IMR-90 (cell line): ENCODE data around the gene MMAB. TPM values are rescaled to one million over a fixed set of nuclear protein-coding genes. Genes with fewer than 3 reads are reported as not detected.
A peak's percentile ranks its signal among the peaks of the same experiment; 100 is the strongest.

Experiments
- ATAC-seq: fragments of 200-7000 bp; cut with Tn5 transposase; 2 replicates; pipeline ENCODE4 v1.9.1; 2020; ENCODE audit warnings: low read depth, mild to moderate bottlenecking, moderate library complexity
- BruUV-seq: library from RNA; stranded (reverse); fragments of 400-500 nt; replicated peaks from 2 replicates; lab custom pipeline; 2021; lab: Mats Ljungman, UMichigan
- CTCF ChIA-PET: fragments of 300-600 bp; formaldehyde crosslinking; extraction: SDS; loops from one replicate; lab custom pipeline; 2021; ENCODE audit warnings: antibody characterized with exemption; lab: Yijun Ruan, JAX
- POLR2A ChIA-PET: fragments of 300-600 bp; sonication (Branson Sonifier 250); formaldehyde crosslinking; loops from one replicate; lab custom pipeline; 2022; ENCODE audit warnings: antibody characterized with exemption; ENCODE audit not compliant: unreplicated experiment; lab: Charles Lee
- DNase-seq: peaks from one replicate; pipeline ENCODE4 v3.0.0; 2013
- H2AFZ ChIP-seq: replicated peaks from 2 replicates; pipeline ENCODE3; 2013; ENCODE audit warnings: low read length, mild to moderate bottlenecking; ENCODE audit not compliant: poor library complexity
- H2AK5ac ChIP-seq: 2 replicates; pipeline ENCODE4 v1.6.1; 2013; ENCODE audit warnings: low read depth, low read length, inconsistent platforms
- H2AK9ac ChIP-seq: replicated peaks from 2 replicates; pipeline ENCODE3; 2013; ENCODE audit warnings: mild to moderate bottlenecking, low read depth, low read length, moderate library complexity; ENCODE audit not compliant: poor library complexity
- H2BK120ac ChIP-seq: 2 replicates; pipeline ENCODE4 v1.6.1; 2013; ENCODE audit warnings: low read depth, low read length, inconsistent platforms
- H2BK15ac ChIP-seq: 3 replicates; pipeline ENCODE4 v1.6.1; 2013; ENCODE audit warnings: low read depth, low read length, inconsistent platforms
- H2BK20ac ChIP-seq: 2 replicates; pipeline ENCODE4 v1.6.1; 2013; ENCODE audit warnings: low read depth, mild to moderate bottlenecking, inconsistent platforms, low read length, moderate library complexity
- H2BK5ac ChIP-seq: 2 replicates; pipeline ENCODE4 v1.6.1; 2013; ENCODE audit warnings: mild to moderate bottlenecking, low read depth, low read length, inconsistent platforms; ENCODE audit not compliant: poor library complexity, severe bottlenecking
- H3K14ac ChIP-seq: replicated peaks from 2 replicates; pipeline ENCODE4 v1.6.1; 2013; ENCODE audit warnings: low read depth, low read length, inconsistent platforms
- H3K18ac ChIP-seq: 2 replicates; pipeline ENCODE4 v1.6.1; 2013; ENCODE audit warnings: low read depth, low read length, control low read depth
- H3K23ac ChIP-seq: 2 replicates; pipeline ENCODE4 v1.6.1; 2013; ENCODE audit warnings: low read depth, low read length, inconsistent platforms
- H3K27ac ChIP-seq: 2 replicates; pipeline ENCODE4 v1.5.1; 2013; ENCODE audit warnings: mild to moderate bottlenecking, control low read depth, low read length; ENCODE audit not compliant: insufficient read depth
- H3K27me3 ChIP-seq: 2 replicates; pipeline ENCODE4 v1.6.1; 2013; ENCODE audit warnings: low read length; ENCODE audit not compliant: control insufficient read depth, insufficient read depth
- H3K36me3 ChIP-seq: 2 replicates; pipeline ENCODE4 v1.6.1; 2013; ENCODE audit warnings: low read length, mixed read lengths; ENCODE audit not compliant: control insufficient read depth, insufficient read depth
- H3K4ac ChIP-seq: 2 replicates; pipeline ENCODE4 v1.6.1; 2013; ENCODE audit warnings: low read depth, low read length, inconsistent platforms
- H3K4me1 ChIP-seq: 2 replicates; pipeline ENCODE4 v1.6.1; 2013; ENCODE audit warnings: low read length, mixed read lengths; ENCODE audit not compliant: control insufficient read depth, insufficient read depth
- H3K4me2 ChIP-seq: 2 replicates; pipeline ENCODE4 v1.6.1; 2013; ENCODE audit warnings: low read depth, mild to moderate bottlenecking, control low read depth, low read length, moderate library complexity
- H3K4me3 ChIP-seq: 2 replicates; pipeline ENCODE4 v1.5.1; 2013; ENCODE audit warnings: low read depth, mild to moderate bottlenecking, control low read depth, low read length, moderate library complexity; ENCODE audit not compliant: insufficient read depth
- H3K56ac ChIP-seq: 2 replicates; pipeline ENCODE4 v1.6.1; 2013; ENCODE audit warnings: low read length, inconsistent platforms; ENCODE audit not compliant: insufficient read depth; ENCODE audit errors: extremely low read depth
- H3K79me1 ChIP-seq, 2 experiments: 2 replicates each; pipeline ENCODE4 v1.6.1; 2013; ENCODE audit warnings: low read length in 2 of 2, inconsistent platforms in 1 of 2, low read depth in 1 of 2
- H3K9ac ChIP-seq: 2 replicates; pipeline ENCODE4 v1.6.1; 2013; ENCODE audit warnings: low read depth, low read length, control low read depth
- H3K9me1 ChIP-seq: 2 replicates; pipeline ENCODE4 v1.6.1; 2013; ENCODE audit warnings: low read length, inconsistent platforms; ENCODE audit not compliant: insufficient read depth
- H3K9me3 ChIP-seq: 2 replicates; pipeline ENCODE4 v1.6.1; 2013; ENCODE audit warnings: low read length; ENCODE audit not compliant: control insufficient read depth, insufficient read depth
- H4K20me1 ChIP-seq: 2 replicates; pipeline ENCODE4 v1.6.1; 2013; ENCODE audit warnings: low read length, inconsistent platforms; ENCODE audit not compliant: insufficient read depth
- H4K5ac ChIP-seq: 2 replicates; pipeline ENCODE4 v1.6.1; 2013; ENCODE audit warnings: mild to moderate bottlenecking, low read depth, low read length, control low read depth
- H4K8ac ChIP-seq, 2 experiments: 2 replicates each; pipeline ENCODE4 v1.6.1; 2013; ENCODE audit warnings: low read depth in 2 of 2, low read length in 2 of 2, control low read depth in 1 of 2, inconsistent platforms in 1 of 2
- H4K91ac ChIP-seq: 2 replicates; pipeline ENCODE4 v1.6.1; 2013; ENCODE audit warnings: low read depth, low read length, inconsistent platforms; ENCODE audit not compliant: insufficient read depth
- BHLHE40 ChIP-seq: fragments of 150-350 bp; IDR thresholded peaks from 2 replicates; pipeline ENCODE4 v1.6.1; 2016; ENCODE audit warnings: mild to moderate bottlenecking, low read depth, low read length
- CEBPB ChIP-seq: IDR thresholded peaks from 2 replicates; pipeline ENCODE4 v1.6.1; 2012; ENCODE audit warnings: low read depth, low read length, improper control_type of control experiment
- CHD1 ChIP-seq: IDR thresholded peaks from 2 replicates; pipeline ENCODE4 v1.6.1; 2012; ENCODE audit warnings: low read depth, low read length, improper control_type of control experiment
- CTCF ChIP-seq: conservative IDR thresholded peaks from 2 replicates; pipeline ENCODE4 v1.5.1; 2012; ENCODE audit warnings: mild to moderate bottlenecking, low read depth, low read length, improper control_type of control experiment
- FOS ChIP-seq: fragments of 150-350 bp; IDR thresholded peaks from 2 replicates; pipeline ENCODE4 v1.6.1; 2016; ENCODE audit warnings: low read depth, low read length
- MAFK ChIP-seq: IDR thresholded peaks from 2 replicates; pipeline ENCODE4 v1.6.1; 2012; ENCODE audit warnings: low read depth, low read length, improper control_type of control experiment
- MAZ ChIP-seq: IDR thresholded peaks from 2 replicates; pipeline ENCODE4 v1.6.1; 2012; ENCODE audit warnings: low read depth, mild to moderate bottlenecking, low read length, improper control_type of control experiment, moderate library complexity, borderline replicate concordance
- MXI1 ChIP-seq: IDR thresholded peaks from 2 replicates; pipeline ENCODE4 v1.6.1; 2012; ENCODE audit warnings: low read depth, mild to moderate bottlenecking, low read length, moderate library complexity, borderline replicate concordance
- NFE2L2 ChIP-seq: fragments of 150-350 bp; IDR thresholded peaks from 2 replicates; pipeline ENCODE4 v1.6.1; 2016; ENCODE audit warnings: low read depth, mild to moderate bottlenecking, low read length
- POLR2A ChIP-seq: IDR thresholded peaks from 2 replicates; pipeline ENCODE4 v1.6.1; 2012; ENCODE audit warnings: mild to moderate bottlenecking, low read depth, low read length
- RAD21 ChIP-seq: IDR thresholded peaks from 2 replicates; pipeline ENCODE4 v1.6.1; 2012; ENCODE audit warnings: low read length, improper control_type of control experiment
- RCOR1 ChIP-seq: IDR thresholded peaks from 2 replicates; pipeline ENCODE4 v1.6.1; 2012; ENCODE audit warnings: mild to moderate bottlenecking, low read length, improper control_type of control experiment; ENCODE audit not compliant: insufficient replicate concordance
- RFX5 ChIP-seq: IDR thresholded peaks from 2 replicates; pipeline ENCODE4 v1.8.0; 2012; ENCODE audit warnings: low read depth, mild to moderate bottlenecking, low read length, moderate library complexity
- SMC3 ChIP-seq: fragments of 150-350 bp; IDR thresholded peaks from 2 replicates; pipeline ENCODE4 v1.6.1; 2016; ENCODE audit warnings: low read depth, mild to moderate bottlenecking, antibody characterized with exemption, low read length, moderate library complexity
- USF2 ChIP-seq: fragments of 150-350 bp; IDR thresholded peaks from 2 replicates; pipeline ENCODE4 v1.6.1; 2017; ENCODE audit warnings: mild to moderate bottlenecking, antibody characterized with exemption, low read length, low read depth
- WGBS, 2 experiments: methylation state at CpG; one replicate each; pipeline versions ENCODE4 v1.1.5 to v1.1.7; 2013; ENCODE audit warnings: missing lambda C conversion rate in 2 of 2; ENCODE audit not compliant: insufficient read length in 1 of 2; ENCODE audit errors: extremely low coverage in 2 of 2; 5-methylcytosine and 5-hydroxymethylcytosine counted together
- dilution Hi-C: fragments of 300-500 bp; cut with HindIII; formaldehyde crosslinking; loops from one replicate; pipeline ENCODE4 v1.14.3; 2018; ENCODE audit warnings: low sequenced_read_pairs; ENCODE audit not compliant: unreplicated experiment
- in situ Hi-C: fragments of 300-500 bp; cut with MboI; formaldehyde crosslinking; loops from 3 replicates; pipeline ENCODE4 v1.14.3; 2019; ENCODE audit warnings: low sequenced_read_pairs, inconsistent platforms, mixed read lengths
- intact Hi-C: fragments of 100-400 bp; cut with micrococcal nuclease; formaldehyde crosslinking; loops from 2 replicates; pipeline ENCODE4 v1.10.0; 2022
- polyA plus RNA-seq, 3 experiments: library from polyadenylated mRNA; depleted of rRNA; stranded (reverse); fragments of >200 nt; gene quantifications; 2 replicates each; pipeline ENCODE4 v1.2.3, GENCODE V29; 2012; ENCODE audit warnings: low replicate concordance in 1 of 3
- total RNA-seq: library from RNA; depleted of rRNA; stranded (reverse); fragments of >200 nt; gene quantifications from 2 replicates; pipeline ENCODE4 v1.2.3, GENCODE V29; 2012
- TF ChIP-seq, protein P1 (sequence below): fragments of 150-350 bp; IDR thresholded peaks from 2 replicates; pipeline ENCODE4 v1.6.1; 2016; ENCODE audit warnings: low read depth, mild to moderate bottlenecking, low read length, moderate library complexity, borderline replicate concordance

MMAB gene
- total and polyA plus RNA-seq, 2 of the 4 experiments (the other 2 are of a cell fraction): 16.5 to 16.9 TPM

DNA sequence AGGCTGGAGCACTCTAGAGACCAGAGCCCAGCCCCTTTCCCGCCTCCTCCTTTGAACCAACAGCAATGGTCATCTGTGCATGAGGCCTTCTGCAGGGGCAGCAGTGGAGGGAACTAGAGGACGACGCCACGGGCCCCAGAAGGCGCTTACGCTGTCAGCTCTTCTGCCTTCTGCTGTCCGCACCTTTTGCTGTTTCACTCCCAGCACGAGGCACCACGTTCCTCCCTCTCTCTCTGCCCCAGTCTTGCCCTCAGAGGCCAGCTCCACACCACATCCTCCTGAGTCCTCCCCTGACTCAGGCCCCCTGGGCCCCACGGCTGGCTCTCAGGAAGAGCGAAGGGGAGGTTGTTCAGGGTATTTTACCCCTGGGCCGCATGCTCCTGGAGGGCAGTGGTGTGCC is 15.5 kb downstream of the MMAB start:
- H2BK20ac ChIP-seq: no peak overlapping the region
- peak; percentile 16 for DNase-seq
- no TSS peak for BruUV-seq
- no peak overlapping the region for H3K4me3 ChIP-seq
- intact Hi-C loops: no loop called here
- 0 out of 2 replicates have a peak, but pooled peaks cover 2% of the 10 kb centered on the region for H3K9me3 ChIP-seq
- H4K91ac ChIP-seq: no peak overlapping the region
- no peaks in the 10 kb centered on the region for H3K79me1 ChIP-seq
- no peak overlapping the region for H3K27ac ChIP-seq
- no peak overlapping the region for H2BK120ac ChIP-seq
- TF ChIP-seq RFX5 (no peak), USF2 (no peak), POLR2A (no peak), MAFK (no peak), CEBPB (no peak), MXI1 (no peak), RAD21 (no peak), FOS (no peak), RCOR1 (no peak), CTCF (no peak), MAZ (no peak), CHD1 (no peak), NFE2L2 (no peak), SMC3 (no peak), BHLHE40 (no peak)
- TF ChIP-seq, protein P1, sequence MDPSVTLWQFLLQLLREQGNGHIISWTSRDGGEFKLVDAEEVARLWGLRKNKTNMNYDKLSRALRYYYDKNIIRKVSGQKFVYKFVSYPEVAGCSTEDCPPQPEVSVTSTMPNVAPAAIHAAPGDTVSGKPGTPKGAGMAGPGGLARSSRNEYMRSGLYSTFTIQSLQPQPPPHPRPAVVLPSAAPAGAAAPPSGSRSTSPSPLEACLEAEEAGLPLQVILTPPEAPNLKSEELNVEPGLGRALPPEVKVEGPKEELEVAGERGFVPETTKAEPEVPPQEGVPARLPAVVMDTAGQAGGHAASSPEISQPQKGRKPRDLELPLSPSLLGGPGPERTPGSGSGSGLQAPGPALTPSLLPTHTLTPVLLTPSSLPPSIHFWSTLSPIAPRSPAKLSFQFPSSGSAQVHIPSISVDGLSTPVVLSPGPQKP: no peak
- no peak overlapping the region for H3K18ac ChIP-seq
- H3K56ac ChIP-seq: no peak overlapping the region
- 44% methylated on average over 3 of the region's 12 CpGs; no CpG with 5 or more reads in 1 of the 2 experiments for WGBS, 2 experiments
- no peak for ATAC-seq
- in situ Hi-C loops: no loop called here
- ChIA-PET POLR2A (no interaction called here), CTCF (no interaction called here)
- dilution Hi-C loops: no loop called here
- H4K5ac ChIP-seq: no peak overlapping the region
- no peaks in the 10 kb centered on the region for H3K4me1 ChIP-seq
- no peak overlapping the region for H2AFZ ChIP-seq
- no peak overlapping the region for H2AK9ac ChIP-seq
- H3K4me2 ChIP-seq: no peak overlapping the region
- no peak overlapping the region for H3K23ac ChIP-seq
- H3K27me3 ChIP-seq: peaks cover 17% of the 10 kb centered on the region
- H4K8ac ChIP-seq: no peak overlapping the region
- no peak overlapping the region for H3K9ac ChIP-seq
- H3K4ac ChIP-seq: no peak overlapping the region
- no peak overlapping the region for H2AK5ac ChIP-seq
- H4K20me1 ChIP-seq: no peaks in the 10 kb centered on the region
- no peak overlapping the region for H3K14ac ChIP-seq
- H2BK5ac ChIP-seq: no peak overlapping the region
- no peaks in the 10 kb centered on the region for H3K9me1 ChIP-seq
- H3K36me3 ChIP-seq: no peaks in the 10 kb centered on the region
- H2BK15ac ChIP-seq: no peak overlapping the region
